Measurements from ENCODE around the gene PUM1. TPM values are rescaled to one million over a fixed set of nuclear protein-coding genes. Genes with fewer than 3 reads are reported as not detected.

The PUM1 gene
- total RNA-seq, 1 donor from 2014 or later: 143 TPM

DNA sequence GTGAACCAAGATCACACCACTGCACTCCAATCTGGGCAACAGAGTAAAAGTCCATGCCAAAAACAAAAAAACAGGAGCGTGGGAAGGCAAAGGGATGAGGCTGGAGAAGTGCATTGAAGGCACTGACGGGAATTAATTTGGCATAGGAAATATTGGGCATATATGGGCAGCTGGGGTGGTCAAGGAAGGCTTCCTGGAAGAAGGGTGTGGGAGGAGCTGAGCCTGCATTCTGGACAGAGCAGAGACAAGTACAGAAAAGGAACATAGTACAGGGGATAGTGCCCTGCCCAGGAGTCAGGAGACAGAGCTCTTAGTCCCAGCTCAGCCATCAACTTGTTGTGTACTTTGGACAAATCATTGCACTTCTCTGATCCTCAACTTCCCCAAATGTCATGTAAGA is 168.6 kb downstream of the PUM1 start:
- TF ChIP-seq EZH2 (IDR thresholded peaks at IDR 0.05; ENCODE audit: insufficient read depth, low read length) (no peak), CTCF (IDR thresholded peaks at IDR 0.05; ENCODE audit: insufficient read depth, low read depth, low read length) (no peak)
- H4K20me1 ChIP-seq (ENCODE audit: insufficient read depth, low read length): peaks cover 90% of the 10 kb centered on the region
- H3K4me3 Mint-ChIP-seq (ENCODE audit: unreplicated experiment): no peak overlapping the region
- H3K36me3 Mint-ChIP-seq (ENCODE audit: low read depth, unreplicated experiment): peaks cover 10% of the 10 kb centered on the region
- H3K27me3 ChIP-seq (ENCODE audit: insufficient read depth, low read length): no peaks in the 10 kb centered on the region
- peak overlapping the region; percentile 11 for H3K27ac Mint-ChIP-seq (ENCODE audit: unreplicated experiment)
- H3K4me1 Mint-ChIP-seq (ENCODE audit: low read depth, unreplicated experiment): peaks cover 36% of the 10 kb centered on the region
- H3K4me2 ChIP-seq (ENCODE audit: low read length): no peak overlapping the region
- peaks cover 78% of the 10 kb centered on the region for H3K79me2 ChIP-seq (ENCODE audit: insufficient read depth, low read length)
- peaks cover 8% of the 10 kb centered on the region for H3K4me1 ChIP-seq (ENCODE audit: insufficient read depth, low read length)
- no peak for FAIRE-seq
- H3K27ac ChIP-seq (ENCODE audit: low read depth, low read length): no peak overlapping the region
- no peaks in the 10 kb centered on the region for H3K36me3 ChIP-seq (ENCODE audit: insufficient read depth, low read length)
- H3K9me3 Mint-ChIP-seq (ENCODE audit: unreplicated experiment): no peaks in the 10 kb centered on the region
- H3K9me3 ChIP-seq (ENCODE audit: insufficient read depth, low read depth, low read length): no peaks in the 10 kb centered on the region
- no peak overlapping the region for H2AFZ ChIP-seq (ENCODE audit: low read depth, low read length)
- no peaks in the 10 kb centered on the region for H3K27me3 Mint-ChIP-seq (ENCODE audit: low read depth, unreplicated experiment)
- DNase-seq (ENCODE audit: low read depth): no peak
- no peak overlapping the region for H3K9ac ChIP-seq (ENCODE audit: low read length)
- no peak overlapping the region for H3K4me3 ChIP-seq (ENCODE audit: insufficient read depth, low read depth, low read length)

GRCh38 chr1:30895944-30896660 is 169.4 kb downstream of the PUM1 start:
- DNase-seq (ENCODE audit: low read depth): no peak
- H3K27ac Mint-ChIP-seq (ENCODE audit: unreplicated experiment): peak overlapping the region; percentile 41
- H3K9me3 ChIP-seq (ENCODE audit: insufficient read depth, low read depth, low read length): no peaks in the 10 kb centered on the region
- H3K4me3 Mint-ChIP-seq (ENCODE audit: unreplicated experiment): no peak overlapping the region
- peaks cover 33% of the 10 kb centered on the region for H3K4me1 Mint-ChIP-seq (ENCODE audit: low read depth, unreplicated experiment)
- H4K20me1 ChIP-seq (ENCODE audit: insufficient read depth, low read length): peaks cover 91% of the 10 kb centered on the region
- H3K27me3 ChIP-seq (ENCODE audit: insufficient read depth, low read length): no peaks in the 10 kb centered on the region
- H3K9me3 Mint-ChIP-seq (ENCODE audit: unreplicated experiment): no peaks in the 10 kb centered on the region
- no peak overlapping the region for H3K27ac ChIP-seq (ENCODE audit: low read depth, low read length)
- H3K36me3 Mint-ChIP-seq (ENCODE audit: low read depth, unreplicated experiment): peaks cover 10% of the 10 kb centered on the region
- no peak overlapping the region for H3K4me2 ChIP-seq (ENCODE audit: low read length)
- H3K4me3 ChIP-seq (ENCODE audit: insufficient read depth, low read depth, low read length): no peak overlapping the region
- peaks cover 6% of the 10 kb centered on the region for H3K4me1 ChIP-seq (ENCODE audit: insufficient read depth, low read length)
- FAIRE-seq: no peak
- no peaks in the 10 kb centered on the region for H3K27me3 Mint-ChIP-seq (ENCODE audit: low read depth, unreplicated experiment)
- peaks cover 75% of the 10 kb centered on the region for H3K79me2 ChIP-seq (ENCODE audit: insufficient read depth, low read length)
- no peak overlapping the region for H2AFZ ChIP-seq (ENCODE audit: low read depth, low read length)
- no peaks in the 10 kb centered on the region for H3K36me3 ChIP-seq (ENCODE audit: insufficient read depth, low read length)
- no peak overlapping the region for H3K9ac ChIP-seq (ENCODE audit: low read length)
- no peak for TF ChIP-seq CTCF (IDR thresholded peaks at IDR 0.05; ENCODE audit: insufficient read depth, low read depth, low read length)
- no peak for TF ChIP-seq EZH2 (IDR thresholded peaks at IDR 0.05; ENCODE audit: insufficient read depth, low read length)

DNA sequence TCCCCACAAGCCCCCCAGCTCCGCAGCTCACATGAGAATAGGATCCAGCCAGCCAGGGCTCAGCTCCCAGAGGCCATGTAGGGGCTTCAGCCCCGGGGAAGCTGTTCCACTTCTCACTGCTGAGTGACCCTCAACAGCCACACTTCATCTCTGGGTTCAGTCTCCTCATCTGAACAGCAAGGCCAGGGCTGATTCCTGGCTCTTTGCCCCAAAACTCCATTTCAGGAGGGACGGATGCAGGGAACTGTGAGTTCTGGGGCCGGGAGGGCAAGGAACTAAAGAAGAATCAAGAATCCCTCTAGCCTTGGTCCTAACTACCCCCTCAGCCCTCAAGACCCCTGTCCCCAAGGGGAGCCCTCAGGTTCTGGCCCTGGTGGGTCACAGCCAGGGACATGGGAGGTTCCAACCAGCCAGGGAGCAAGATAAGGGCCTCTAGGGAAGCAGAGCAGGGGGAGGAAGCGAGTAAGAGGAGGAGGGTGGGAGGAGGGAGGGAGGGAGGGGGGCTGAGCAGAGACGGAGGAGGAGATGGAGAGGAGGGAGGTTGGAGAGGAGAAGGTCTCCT is 170.1 kb downstream of the PUM1 start:
- no peak for FAIRE-seq
- no peak overlapping the region for H3K4me2 ChIP-seq (ENCODE audit: low read length)

More for the DNA sequence above, 170.1 kb downstream of the PUM1 start:
- H3K36me3 Mint-ChIP-seq (ENCODE audit: low read depth, unreplicated experiment): peaks cover 10% of the 10 kb centered on the region
- peaks cover 75% of the 10 kb centered on the region for H3K79me2 ChIP-seq (ENCODE audit: insufficient read depth, low read length)
- H3K9me3 ChIP-seq (ENCODE audit: insufficient read depth, low read depth, low read length): no peaks in the 10 kb centered on the region
- H3K4me3 ChIP-seq (ENCODE audit: insufficient read depth, low read depth, low read length): no peak overlapping the region
- no peak overlapping the region for H3K4me3 Mint-ChIP-seq (ENCODE audit: unreplicated experiment)
- no peaks in the 10 kb centered on the region for H3K9me3 Mint-ChIP-seq (ENCODE audit: unreplicated experiment)
- no peak overlapping the region for H2AFZ ChIP-seq (ENCODE audit: low read depth, low read length)
- peaks cover 6% of the 10 kb centered on the region for H3K4me1 ChIP-seq (ENCODE audit: insufficient read depth, low read length)
- no peaks in the 10 kb centered on the region for H3K27me3 ChIP-seq (ENCODE audit: insufficient read depth, low read length)
- TF ChIP-seq EZH2 (IDR thresholded peaks at IDR 0.05; ENCODE audit: insufficient read depth, low read length) (no peak), CTCF (IDR thresholded peaks at IDR 0.05; ENCODE audit: insufficient read depth, low read depth, low read length) (no peak)
- H3K27me3 Mint-ChIP-seq (ENCODE audit: low read depth, unreplicated experiment): no peaks in the 10 kb centered on the region
- H3K9ac ChIP-seq (ENCODE audit: low read length): no peak overlapping the region
- peaks cover 91% of the 10 kb centered on the region for H4K20me1 ChIP-seq (ENCODE audit: insufficient read depth, low read length)
- H3K4me1 Mint-ChIP-seq (ENCODE audit: low read depth, unreplicated experiment): peaks cover 33% of the 10 kb centered on the region
- H3K27ac ChIP-seq (ENCODE audit: low read depth, low read length): no peak overlapping the region
- DNase-seq (ENCODE audit: low read depth): no peak
- H3K27ac Mint-ChIP-seq (ENCODE audit: unreplicated experiment): peak overlapping the region; percentile 26
- H3K36me3 ChIP-seq (ENCODE audit: insufficient read depth, low read length): no peaks in the 10 kb centered on the region

Measured in astrocyte (in vitro differentiated cells and primary cell).